Stomach (tissue), 9 donors: ENCODE data around the gene TRIM37. TPM values are rescaled to one million over a fixed set of nuclear protein-coding genes. Genes with fewer than 3 reads are reported as not detected.

Source experiments
- DNase-seq, 2 donors: peaks; one replicate each; pipeline versions ENCODE4 v3.0.0 to v3.0.0-alpha.2; 2013 to 2019
- H3K27ac ChIP-seq, 5 donors: fragments of 200-600 bp in 4 of 5; sonication (generic) in 4 of 5; one replicate each; pipeline ENCODE4 v1.5.1; 2013 to 2019; ENCODE audit warnings: mild to moderate bottlenecking in 1 of 5, moderate library complexity in 1 of 5
- H3K27me3 ChIP-seq, 3 donors: fragments of 200-600 bp; sonication (generic); one replicate each; pipeline ENCODE4 v1.5.1; 2017 to 2019; ENCODE audit warnings: mixed run types in 1 of 3
- H3K36me3 ChIP-seq, 4 donors: fragments of 200-600 bp; sonication (generic); 1 replicate in 3 of 4; 2 replicates in 1 of 4; pipeline ENCODE4 v1.5.1; 2016 to 2019
- H3K4me1 ChIP-seq, 4 donors: fragments of 200-600 bp; sonication (generic); one replicate each; pipeline ENCODE4 v1.5.1; 2016 to 2019
- H3K4me3 ChIP-seq, 4 donors: fragments of 200-600 bp; sonication (generic) in 3 of 4; one replicate each; pipeline ENCODE4 v1.5.1; 2016 to 2019; ENCODE audit warnings: mild to moderate bottlenecking in 1 of 4
- H3K9me3 ChIP-seq, 4 donors: fragments of 200-600 bp; sonication (generic); one replicate each; pipeline ENCODE4 v1.5.1; 2016 to 2019
- CTCF ChIP-seq, 7 experiments: fragments of 450-650 bp in 4 of 7; fragments of 200-600 bp in 3 of 7; sonication (generic) in 3 of 7; IDR thresholded peaks; one replicate each; pipeline ENCODE4 v1.5.1; 2016 to 2019; ENCODE audit warnings: antibody characterized with exemption in 7 of 7, control low read depth in 2 of 7, mild to moderate bottlenecking in 1 of 7
- EP300 ChIP-seq: sonication (generic); formaldehyde crosslinking; IDR thresholded peaks from one replicate; pipeline ENCODE4 v1.6.1; 2017; ENCODE audit warnings: antibody characterized with exemption
- POLR2A ChIP-seq, 4 donors: fragments of 450-650 bp; IDR thresholded peaks; one replicate each; pipeline ENCODE4 v1.6.1; 2016; ENCODE audit warnings: antibody characterized with exemption in 4 of 4, control low read depth in 2 of 4, mild to moderate bottlenecking in 1 of 4, moderate library complexity in 1 of 4
- POLR2AphosphoS5 ChIP-seq, 3 donors: sonication (generic); formaldehyde crosslinking; IDR thresholded peaks; one replicate each; pipeline ENCODE4 v1.6.1; 2016; ENCODE audit warnings: antibody characterized with exemption in 3 of 3
- WGBS, 5 donors: extraction: QIAGEN DNeasy Blood & Tissue Kit in 3 of 5; methylation state at CpG; one replicate each; pipeline versions ENCODE4 v1.1.5 to v1.1.7; 2013 to 2018; 5-methylcytosine and 5-hydroxymethylcytosine counted together
- intact Hi-C: fragments of 100-400 bp; cut with DNase I; formaldehyde crosslinking; loops from one replicate; pipeline ENCODE4 v1.15.1; 2023; ENCODE audit warnings: low total_unique reads
- polyA plus RNA-seq, 3 donors: library from polyadenylated mRNA; stranded (reverse); fragments of 200-250 nt; gene quantifications; one replicate each; pipeline ENCODE4 v1.2.3, GENCODE V29; 2013
- total RNA-seq, 5 donors: library from RNA; depleted of rRNA; stranded (reverse); fragments of >200 nt; gene quantifications; one replicate each; pipeline versions ENCODE4 v1.1.0 to v1.2.3, GENCODE V29; 2014 to 2016
- donor health status: healthy with polysubstance abuse.
- donor health status: Bipolar disorder and iron deficiency.
- donor health status: healthy.

Gene TRIM37
- total and polyA plus RNA-seq, 8 donors, result 4.9 to 68.7 (median 29.0) TPM

- WGBS, 5 donors, result 74 to 87% (median 79%) methylated on average over 5 of the region's 5 CpGs
- intact Hi-C loops, result no loop called here
These were observed 44.3 kb upstream of the TRIM37 start for GRCh38 chr17:59151006-59151405.

GRCh38 chr17:59149841-59150511, 43.3 kb upstream of the TRIM37 start:
- WGBS, 5 donors, result 70 to 89% (median 86%) methylated on average over 5 of the region's 5 CpGs
- peaks cover 0 to 40% (median 24%) of the 10 kb centered on the region in 4 donors for H3K4me1 ChIP-seq
- TF ChIP-seq CTCF (IDR thresholded peaks at IDR 0.05), result no peak
- no peak for TF ChIP-seq POLR2A (IDR thresholded peaks at IDR 0.05)
- no peak for TF ChIP-seq POLR2AphosphoS5 (IDR thresholded peaks at IDR 0.05)
- no peak for TF ChIP-seq EP300
- intact Hi-C loops, result no loop called here
- no peaks in the 10 kb centered on the region for H3K9me3 ChIP-seq
- H3K4me3 ChIP-seq, result no peak overlapping the region
- no peaks in the 10 kb centered on the region for H3K36me3 ChIP-seq
- H3K27me3 ChIP-seq, result no peaks in the 10 kb centered on the region
- no peak overlapping the region for H3K27ac ChIP-seq
- DNase-seq, result no peak

More at GRCh38 chr17:59151006-59151405, 44.3 kb upstream of the TRIM37 start:
- no peaks in the 10 kb centered on the region for H3K36me3 ChIP-seq
- DNase-seq, result no peak
- TF ChIP-seq CTCF (IDR thresholded peaks at IDR 0.05) (no peak), POLR2AphosphoS5 (IDR thresholded peaks at IDR 0.05) (no peak), EP300 (no peak), POLR2A (IDR thresholded peaks at IDR 0.05) (no peak)
- no peaks in the 10 kb centered on the region for H3K9me3 ChIP-seq
- H3K27ac ChIP-seq, result no peak overlapping the region
- H3K4me3 ChIP-seq, result no peak overlapping the region
- H3K4me1 ChIP-seq, result peaks cover 0 to 45% (median 26%) of the 10 kb centered on the region in 4 donors
- no peaks in the 10 kb centered on the region for H3K27me3 ChIP-seq

- no peaks in the 10 kb centered on the region for H3K9me3 ChIP-seq
- H3K27me3 ChIP-seq, result no peaks in the 10 kb centered on the region
- DNase-seq, result no peak
- 39 to 70% (median 56%) methylated on average over 2 of the region's 2 CpGs for WGBS, 5 donors
- TF ChIP-seq CTCF (IDR thresholded peaks at IDR 0.05), result no peak
- no peak for TF ChIP-seq POLR2A (IDR thresholded peaks at IDR 0.05)
- TF ChIP-seq POLR2AphosphoS5 (IDR thresholded peaks at IDR 0.05), result no peak
- no peak for TF ChIP-seq EP300
- intact Hi-C loops, result no loop called here
- H3K4me3 ChIP-seq, result no peak overlapping the region
- H3K27ac ChIP-seq, result no peak overlapping the region
- peaks cover 0 to 39% (median 23%) of the 10 kb centered on the region in 4 donors for H3K4me1 ChIP-seq
- no peaks in the 10 kb centered on the region for H3K36me3 ChIP-seq
These were observed 42.4 kb upstream of the TRIM37 start for GRCh38 chr17:59149051-59149450.

- intact Hi-C loops, result no loop called here
- Histone ChIP-seq H3K9me3 (no peaks in the 10 kb centered on the region), H3K27ac (no peak overlapping the region), H3K4me3 (no peak overlapping the region), H3K27me3 (no peaks in the 10 kb centered on the region), H3K36me3 (no peaks in the 10 kb centered on the region), H3K4me1 (peaks cover 0 to 7% (median 2%) of the 10 kb centered on the region in 4 donors)
- DNase-seq, result no peak
- WGBS, 5 donors, result 88 to 97% (median 93%) methylated on average over 4 of the region's 4 CpGs
- no peak for TF ChIP-seq EP300
- no peak for TF ChIP-seq POLR2A (IDR thresholded peaks at IDR 0.05)
- TF ChIP-seq POLR2AphosphoS5 (IDR thresholded peaks at IDR 0.05), result no peak
- no peak for TF ChIP-seq CTCF (IDR thresholded peaks at IDR 0.05)
These were observed 39.0 kb upstream of the TRIM37 start for GRCh38 chr17:59145571-59146096.
